RWPE2 (cell line): ENCODE measurements around the gene SLC37A1.

Experiments used
- ATAC-seq: fragments of 200-7000 bp; cut with Tn5 transposase; 3 replicates; pipeline ENCODE4 v1.9.1; 2021; ENCODE audit warnings: low read depth
- DNase-seq: peaks from one replicate; pipeline ENCODE4 v3.0.0-alpha.2; 2020; ENCODE audit warnings: low spot score
- H3K27ac ChIP-seq: fragments of 450-650 bp; 2 replicates; pipeline ENCODE4 v1.5.1; 2017; ENCODE audit warnings: mild to moderate bottlenecking; ENCODE audit not compliant: poor library complexity, severe bottlenecking
- H3K27me3 ChIP-seq: fragments of 250-450 bp; sonication (Bioruptor Pico); 2 replicates; pipeline ENCODE4 v1.5.1; 2021; ENCODE audit warnings: mild to moderate bottlenecking, moderate library complexity; ENCODE audit not compliant: insufficient read depth, poor library complexity, severe bottlenecking
- H3K36me3 ChIP-seq: fragments of 250-450 bp; sonication (Bioruptor Pico); 2 replicates; pipeline ENCODE4 v1.5.1; 2020; ENCODE audit warnings: low read depth, mild to moderate bottlenecking, moderate library complexity
- H3K4me1 ChIP-seq: fragments of 250-450 bp; sonication (Bioruptor Pico); 2 replicates; pipeline ENCODE4 v1.5.1; 2021; ENCODE audit warnings: mild to moderate bottlenecking, moderate library complexity; ENCODE audit not compliant: insufficient read depth, poor library complexity, severe bottlenecking
- H3K4me3 ChIP-seq: fragments of 250-450 bp; sonication (Bioruptor Pico); 2 replicates; pipeline ENCODE4 v1.5.1; 2021; ENCODE audit warnings: mild to moderate bottlenecking, moderate library complexity; ENCODE audit not compliant: severe bottlenecking
- H3K9me3 ChIP-seq: fragments of 250-450 bp; sonication (Bioruptor Pico); 2 replicates; pipeline ENCODE4 v1.5.1; 2021; ENCODE audit warnings: mild to moderate bottlenecking, moderate library complexity; ENCODE audit not compliant: severe bottlenecking
- CTCF ChIP-seq: fragments of 450-650 bp; IDR thresholded peaks from one replicate; pipeline ENCODE4 v1.5.1; 2017; ENCODE audit warnings: mild to moderate bottlenecking, moderate library complexity; ENCODE audit not compliant: poor library complexity, severe bottlenecking

Gene SLC37A1

GRCh38 chr21:42559326-42559725 lies 45.7 kb downstream of the SLC37A1 start:
- H3K36me3 ChIP-seq = no peaks in the 10 kb centered on the region
- H3K27ac ChIP-seq = no peak overlapping the region
- DNase-seq = no peak
- no peak overlapping the region for H3K4me3 ChIP-seq
- H3K27me3 ChIP-seq = no peaks in the 10 kb centered on the region
- no peaks in the 10 kb centered on the region for H3K9me3 ChIP-seq
- no peak for TF ChIP-seq CTCF
- no peaks in the 10 kb centered on the region for H3K4me1 ChIP-seq
- no peak for ATAC-seq

- H3K36me3 ChIP-seq = no peaks in the 10 kb centered on the region
- no peak overlapping the region for H3K27ac ChIP-seq
- ATAC-seq = no peak
- no peaks in the 10 kb centered on the region for H3K27me3 ChIP-seq
- H3K4me3 ChIP-seq = no peak overlapping the region
- TF ChIP-seq CTCF = no peak
- DNase-seq = no peak
- H3K4me1 ChIP-seq = no peaks in the 10 kb centered on the region
- no peaks in the 10 kb centered on the region for H3K9me3 ChIP-seq
Observed at GRCh38 chr21:42560517-42561179, 47.0 kb downstream of the SLC37A1 start.

GRCh38 chr21:42561762-42562650 lies 48.4 kb downstream of the SLC37A1 start:
- H3K4me1 ChIP-seq = no peaks in the 10 kb centered on the region
- no peak overlapping the region for H3K4me3 ChIP-seq
- no peaks in the 10 kb centered on the region for H3K9me3 ChIP-seq
- DNase-seq = no peak
- no peak for ATAC-seq
- no peaks in the 10 kb centered on the region for H3K27me3 ChIP-seq
- H3K27ac ChIP-seq = no peak overlapping the region
- no peaks in the 10 kb centered on the region for H3K36me3 ChIP-seq
- no peak for TF ChIP-seq CTCF

GRCh38 chr21:42562816-42563215 lies 49.2 kb downstream of the SLC37A1 start:
- no peak overlapping the region for H3K27ac ChIP-seq
- no peaks in the 10 kb centered on the region for H3K9me3 ChIP-seq
- TF ChIP-seq CTCF = no peak
- DNase-seq (no peak), ATAC-seq (no peak)
- H3K27me3 ChIP-seq = no peaks in the 10 kb centered on the region
- no peaks in the 10 kb centered on the region for H3K4me1 ChIP-seq
- H3K36me3 ChIP-seq = no peaks in the 10 kb centered on the region
- H3K4me3 ChIP-seq = no peak overlapping the region

- H3K36me3 ChIP-seq = no peaks in the 10 kb centered on the region
- H3K9me3 ChIP-seq = no peaks in the 10 kb centered on the region
- H3K4me1 ChIP-seq = no peaks in the 10 kb centered on the region
- H3K27ac ChIP-seq = no peak overlapping the region
- no peak overlapping the region for H3K4me3 ChIP-seq
- no peaks in the 10 kb centered on the region for H3K27me3 ChIP-seq
- no peak for TF ChIP-seq CTCF
- DNase-seq (no peak), ATAC-seq (no peak)
Observed at GRCh38 chr21:42563261-42563660, 49.6 kb downstream of the SLC37A1 start.
